Stimulated activated CD4-positive, alpha-beta T cell treated with anti-CD3 and anti-CD28 coated beads, Interleukin-1b, Interleukin-23, amount 100 ng/mL, for 4 hours (primary cell): ENCODE data around the gene POLR2J3.
"Not testable (repeated sequence)": the region's sequence is repeated elsewhere in the genome, so short reads cannot be mapped to it uniquely, and the experiment has no call there.

Experiments used
- DNase-seq, 2 donors: peaks; one replicate each; pipeline ENCODE4 v3.0.0-alpha.2; 2020; ENCODE audit warnings: low read depth in 2 of 2

The POLR2J3 gene

DNA sequence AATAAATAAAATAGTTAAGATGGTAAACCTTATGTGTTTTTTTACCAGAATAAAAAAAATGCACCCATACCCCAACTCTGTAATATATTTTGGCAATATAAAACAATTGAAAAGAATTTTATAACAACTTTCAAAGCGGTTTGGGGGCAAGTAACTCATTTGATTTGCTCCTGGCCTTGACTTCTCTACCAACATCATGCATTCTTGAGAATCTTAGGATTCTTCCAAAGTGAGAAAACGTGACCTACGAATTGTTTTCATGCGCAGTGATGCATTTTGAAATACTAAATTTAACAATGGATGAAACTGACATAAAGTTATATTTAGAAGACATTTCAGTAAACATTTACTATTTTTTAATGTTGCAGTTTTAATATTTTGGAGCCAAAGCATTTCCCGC is 51.6 kb downstream of the POLR2J3 start:
- DNase-seq, result not testable (repeated sequence)

GRCh38 chr7:102517550-102518147 is 54.7 kb downstream of the POLR2J3 start, which contains the start of gene RASA4B:
Gene RASA4B (minus strand): TSS chr7:102517777. CDS start chr7:102517710, 67 bp downstream.
- not testable (repeated sequence) for DNase-seq
